Measurements from ENCODE around the gene COL26A1. TPM values are rescaled to one million over a fixed set of nuclear protein-coding genes. Genes with fewer than 3 reads are reported as not detected.

COL26A1 gene
- total and polyA plus RNA-seq, 5 donors, result 0.09 to 0.11 TPM; not detected in 3

- DNase-seq, result no peak
- Histone ChIP-seq H3K27me3 (ENCODE audit: control insufficient read depth, insufficient read depth) (no peaks in the 10 kb centered on the region), H3K9me3 (ENCODE audit: control insufficient read depth, low read length) (no peaks in the 10 kb centered on the region), H3K27ac (ENCODE audit: low read length) (no peak overlapping the region), H3K4me1 (ENCODE audit: control insufficient read depth, insufficient read depth, low read length) (no peaks in the 10 kb centered on the region), H3K4me3 (ENCODE audit: low read length) (no peak overlapping the region)
- peak in 1 of 2 donors; percentile 55 for ATAC-seq
- 23% methylated on average over 7 of the region's 7 CpGs for WGBS
- intact Hi-C loops (cut with DNase I), result no loop called here
Measured at GRCh38 chr7:101390901-101391301, 28.2 kb downstream of the COL26A1 start.

GRCh38 chr7:101391991-101392390 is 29.3 kb downstream of the COL26A1 start:
- no peaks in the 10 kb centered on the region for H3K4me1 ChIP-seq (ENCODE audit: control insufficient read depth, insufficient read depth, low read length)
- no peak for DNase-seq
- no peak for ATAC-seq
- H3K27ac ChIP-seq (ENCODE audit: low read length), result no peak overlapping the region
- no peak overlapping the region for H3K4me3 ChIP-seq (ENCODE audit: low read length)
- intact Hi-C loops (cut with DNase I), result no loop called here
- H3K9me3 ChIP-seq (ENCODE audit: control insufficient read depth, low read length), result no peaks in the 10 kb centered on the region
- WGBS, result 86% methylated on average over 6 of the region's 6 CpGs
- H3K27me3 ChIP-seq (ENCODE audit: control insufficient read depth, insufficient read depth), result no peaks in the 10 kb centered on the region

- DNase-seq, result no peak
- WGBS, result 95% methylated on average over 3 of the region's 3 CpGs
- H3K27ac ChIP-seq (ENCODE audit: low read length), result no peak overlapping the region
- no peak for ATAC-seq
- intact Hi-C loops (cut with DNase I), result no loop called here
- no peaks in the 10 kb centered on the region for H3K27me3 ChIP-seq (ENCODE audit: control insufficient read depth, insufficient read depth)
- H3K4me1 ChIP-seq (ENCODE audit: control insufficient read depth, insufficient read depth, low read length), result no peaks in the 10 kb centered on the region
- H3K9me3 ChIP-seq (ENCODE audit: control insufficient read depth, low read length), result no peaks in the 10 kb centered on the region
- no peak overlapping the region for H3K4me3 ChIP-seq (ENCODE audit: low read length)
Measured at GRCh38 chr7:101393865-101394264, 31.2 kb downstream of the COL26A1 start.

- Histone ChIP-seq H3K27me3 (ENCODE audit: control insufficient read depth, insufficient read depth) (no peaks in the 10 kb centered on the region), H3K4me3 (ENCODE audit: low read length) (no peak overlapping the region), H3K9me3 (ENCODE audit: control insufficient read depth, low read length) (no peaks in the 10 kb centered on the region), H3K27ac (ENCODE audit: low read length) (no peak overlapping the region), H3K4me1 (ENCODE audit: control insufficient read depth, insufficient read depth, low read length) (no peaks in the 10 kb centered on the region)
- DNase-seq, result no peak
- ATAC-seq, result no peak
- intact Hi-C loops (cut with DNase I), result no loop called here
- 77% methylated on average over 7 of the region's 7 CpGs for WGBS
Measured at GRCh38 chr7:101395376-101395775, 32.7 kb downstream of the COL26A1 start.

- H3K9me3 ChIP-seq (ENCODE audit: control insufficient read depth, low read length), result no peaks in the 10 kb centered on the region
- DNase-seq, result no peak
- H3K27ac ChIP-seq (ENCODE audit: low read length), result no peak overlapping the region
- H3K4me1 ChIP-seq (ENCODE audit: control insufficient read depth, insufficient read depth, low read length), result peaks cover 5% of the 10 kb centered on the region
- no peaks in the 10 kb centered on the region for H3K27me3 ChIP-seq (ENCODE audit: control insufficient read depth, insufficient read depth)
- H3K4me3 ChIP-seq (ENCODE audit: low read length), result no peak overlapping the region
- no peak for ATAC-seq
- intact Hi-C loops (cut with DNase I), result no loop called here
Measured at GRCh38 chr7:101397243-101397642, 34.6 kb downstream of the COL26A1 start.

GRCh38 chr7:101397770-101398324 is 35.2 kb downstream of the COL26A1 start:
- no peak overlapping the region for H3K4me3 ChIP-seq (ENCODE audit: low read length)
- no peak for DNase-seq
- no peak for ATAC-seq
- no peaks in the 10 kb centered on the region for H3K27me3 ChIP-seq (ENCODE audit: control insufficient read depth, insufficient read depth)
- intact Hi-C loops (cut with DNase I), result no loop called here
- no peak overlapping the region for H3K27ac ChIP-seq (ENCODE audit: low read length)
- 77% methylated on average over 1 of the region's 1 CpG for WGBS
- peaks cover 5% of the 10 kb centered on the region for H3K4me1 ChIP-seq (ENCODE audit: control insufficient read depth, insufficient read depth, low read length)
- H3K9me3 ChIP-seq (ENCODE audit: control insufficient read depth, low read length), result no peaks in the 10 kb centered on the region

- no peaks in the 10 kb centered on the region for H3K27me3 ChIP-seq (ENCODE audit: control insufficient read depth, insufficient read depth)
- intact Hi-C loops (cut with DNase I), result no loop called here
Measured at GRCh38 chr7:101398396-101399289, 36.0 kb downstream of the COL26A1 start.

GRCh38 chr7:101399759-101400158 is 37.1 kb downstream of the COL26A1 start:
- H3K4me3 ChIP-seq (ENCODE audit: low read length), result no peak overlapping the region
- intact Hi-C loops (cut with DNase I), result no loop called here
- no peak overlapping the region for H3K27ac ChIP-seq (ENCODE audit: low read length)
- WGBS, result 51% methylated on average over 6 of the region's 6 CpGs
- peaks cover 2% of the 10 kb centered on the region for H3K9me3 ChIP-seq (ENCODE audit: control insufficient read depth, low read length)
- DNase-seq (no peak), ATAC-seq (no peak)
- H3K27me3 ChIP-seq (ENCODE audit: control insufficient read depth, insufficient read depth), result no peaks in the 10 kb centered on the region
- peaks cover 5% of the 10 kb centered on the region for H3K4me1 ChIP-seq (ENCODE audit: control insufficient read depth, insufficient read depth, low read length)

More at GRCh38 chr7:101398396-101399289, 36.0 kb downstream of the COL26A1 start:
- Histone ChIP-seq H3K27ac (ENCODE audit: low read length) (no peak overlapping the region), H3K9me3 (ENCODE audit: control insufficient read depth, low read length) (no peaks in the 10 kb centered on the region), H3K4me1 (ENCODE audit: control insufficient read depth, insufficient read depth, low read length) (peaks cover 5% of the 10 kb centered on the region), H3K4me3 (ENCODE audit: low read length) (no peak overlapping the region)
- no peak for ATAC-seq
- WGBS, result 67% methylated on average over 22 of the region's 22 CpGs
- DNase-seq, result no peak

- ATAC-seq (no peak), DNase-seq (no peak)
- Histone ChIP-seq H3K27me3 (ENCODE audit: control insufficient read depth, insufficient read depth) (no peaks in the 10 kb centered on the region), H3K4me3 (ENCODE audit: low read length) (no peak overlapping the region), H3K9me3 (ENCODE audit: control insufficient read depth, low read length) (peaks cover 2% of the 10 kb centered on the region), H3K4me1 (ENCODE audit: control insufficient read depth, insufficient read depth, low read length) (peaks cover 5% of the 10 kb centered on the region), H3K27ac (ENCODE audit: low read length) (no peak overlapping the region)
- intact Hi-C loops (cut with DNase I), result no loop called here
- 88% methylated on average over 13 of the region's 13 CpGs for WGBS
Measured at GRCh38 chr7:101400751-101401150, 38.1 kb downstream of the COL26A1 start.

GRCh38 chr7:101401390-101402080 is 38.9 kb downstream of the COL26A1 start:
- H3K4me1 ChIP-seq (ENCODE audit: control insufficient read depth, insufficient read depth, low read length), result peaks cover 5% of the 10 kb centered on the region
- peaks cover 2% of the 10 kb centered on the region for H3K9me3 ChIP-seq (ENCODE audit: control insufficient read depth, low read length)
- ATAC-seq, result no peak
- DNase-seq, result no peak
- H3K27ac ChIP-seq (ENCODE audit: low read length), result no peak overlapping the region
- H3K27me3 ChIP-seq (ENCODE audit: control insufficient read depth, insufficient read depth), result no peaks in the 10 kb centered on the region
- intact Hi-C loops (cut with DNase I), result no loop called here
- no peak overlapping the region for H3K4me3 ChIP-seq (ENCODE audit: low read length)
- 29% methylated on average over 7 of the region's 7 CpGs for WGBS
